SK-N-SH treated with all-trans-retinoic acid at 6 μM for 48 hours (cell line): ENCODE results near the gene RERE.

Source experiments
- ARNTL ChIP-seq: fragments of 450-650 bp; formaldehyde crosslinking; IDR thresholded peaks from 2 replicates; pipeline ENCODE4 v1.5.0; 2020; ENCODE audit warnings: low read depth, mild to moderate bottlenecking, moderate library complexity, borderline replicate concordance
- CREB5 ChIP-seq: fragments of 250-450 bp; sonication (Bioruptor Pico); IDR thresholded peaks from 2 replicates; pipeline ENCODE4 v1.5.1; 2020; ENCODE audit warnings: low read depth, mild to moderate bottlenecking, moderate library complexity
- CSRNP3 ChIP-seq: fragments of 250-450 bp; sonication (Bioruptor Pico); IDR thresholded peaks from 2 replicates; pipeline ENCODE4 v1.5.1; 2021; ENCODE audit warnings: mild to moderate bottlenecking, moderate library complexity
- GLIS3 ChIP-seq: fragments of 250-450 bp; sonication (Bioruptor Pico); IDR thresholded peaks from 2 replicates; pipeline ENCODE4 v1.5.0; 2020; ENCODE audit warnings: mild to moderate bottlenecking, moderate library complexity
- ISL1 ChIP-seq: fragments of 250-450 bp; sonication (Bioruptor Pico); IDR thresholded peaks from 2 replicates; pipeline ENCODE4 v2.1.2; 2022; ENCODE audit warnings: mild to moderate bottlenecking, moderate library complexity
- PATZ1 ChIP-seq: fragments of 250-450 bp; sonication (Bioruptor Pico); IDR thresholded peaks from 2 replicates; pipeline ENCODE4 v1.8.0; 2020; ENCODE audit warnings: mild to moderate bottlenecking, moderate library complexity, borderline replicate concordance
- RARB ChIP-seq: fragments of 250-450 bp; sonication (Bioruptor Pico); IDR thresholded peaks from 2 replicates; pipeline ENCODE4 v1.8.0; 2021; ENCODE audit warnings: mild to moderate bottlenecking, moderate library complexity
- SNAI2 ChIP-seq: fragments of 250-450 bp; sonication (Bioruptor Pico); IDR thresholded peaks from 2 replicates; pipeline ENCODE4 v1.5.0; 2020; ENCODE audit warnings: mild to moderate bottlenecking, moderate library complexity
- TCF4 ChIP-seq: fragments of 250-450 bp; sonication (Bioruptor Pico); IDR thresholded peaks from 2 replicates; pipeline ENCODE4 v1.8.0; 2021; ENCODE audit warnings: mild to moderate bottlenecking, moderate library complexity, borderline replicate concordance
- TSHZ2 ChIP-seq: fragments of 250-450 bp; sonication (Bioruptor Pico); IDR thresholded peaks from 2 replicates; pipeline ENCODE4 v1.5.0; 2020; ENCODE audit warnings: mild to moderate bottlenecking, moderate library complexity
- ZFP3 ChIP-seq: fragments of 250-450 bp; sonication (Bioruptor Pico); IDR thresholded peaks from 2 replicates; pipeline ENCODE4 v1.5.0; 2020; ENCODE audit warnings: mild to moderate bottlenecking, moderate library complexity
- ZFP30 ChIP-seq: fragments of 450-650 bp; formaldehyde crosslinking; IDR thresholded peaks from 2 replicates; pipeline ENCODE4 v1.5.0; 2022; ENCODE audit warnings: mild to moderate bottlenecking, moderate library complexity
- ZNF565 ChIP-seq: fragments of 450-650 bp; formaldehyde crosslinking; conservative IDR thresholded peaks from 2 replicates; pipeline ENCODE4 v1.5.0; 2020; ENCODE audit warnings: low read depth, mild to moderate bottlenecking, moderate library complexity

GRCh38 chr1:8555582-8555981 is 261.9 kb downstream of the RERE start:
- no peak for TF ChIP-seq ZFP30 (CRISPR knock-in tag)
- no peak for TF ChIP-seq RARB (CRISPR knock-in tag)
- no peak for TF ChIP-seq ZNF565 (CRISPR knock-in tag)
- TF ChIP-seq TCF4 (CRISPR knock-in tag): no peak
- no peak for TF ChIP-seq SNAI2 (CRISPR knock-in tag)
- TF ChIP-seq ARNTL: no peak
- no peak for TF ChIP-seq TSHZ2
- no peak for TF ChIP-seq ZFP3 (CRISPR knock-in tag)
- TF ChIP-seq CSRNP3 (CRISPR knock-in tag): no peak
- TF ChIP-seq GLIS3 (CRISPR knock-in tag): no peak
- TF ChIP-seq CREB5 (CRISPR knock-in tag): no peak
- TF ChIP-seq ISL1 (CRISPR knock-in tag): no peak
- TF ChIP-seq PATZ1 (CRISPR knock-in tag): no peak
